Stimulated activated naive CD8-positive, alpha-beta T cell treated with anti-CD3 and anti-CD28 coated beads, Interleukin-15, amount 100 ng/mL, for 72 hours (primary cell): ENCODE data around the gene RNASEL.

Experiments
- ATAC-seq: fragments of 150-1000 bp; cut with Tn5 transposase; 2 replicates; pipeline ENCODE4 v1.10.0; 2021; ENCODE audit warnings: mild to moderate bottlenecking, moderate library complexity
- DNase-seq, 2 donors: peaks; one replicate each; pipeline ENCODE4 v3.0.0; 2021 to 2022
- H3K27ac Mint-ChIP-seq, 2 donors: one replicate each; pipeline ENCODE4 v1.8.0; 2022; ENCODE audit warnings: mild to moderate bottlenecking in 2 of 2, mixed read lengths in 2 of 2, moderate library complexity in 2 of 2
- H3K27me3 Mint-ChIP-seq: one replicate; pipeline ENCODE4 v1.8.0; 2022; ENCODE audit warnings: mixed read lengths
- H3K4me1 Mint-ChIP-seq: one replicate; pipeline ENCODE4 v1.8.0; 2022; ENCODE audit warnings: mild to moderate bottlenecking, mixed read lengths
- H3K4me3 Mint-ChIP-seq, 2 donors: one replicate each; pipeline ENCODE4 v1.8.0; 2022; ENCODE audit warnings: mild to moderate bottlenecking in 2 of 2, mixed read lengths in 2 of 2, moderate library complexity in 1 of 2
- H3K9me3 Mint-ChIP-seq, 2 donors: one replicate each; pipeline ENCODE4 v1.8.0; 2022; ENCODE audit warnings: mixed read lengths in 2 of 2

Gene RNASEL

GRCh38 chr1:182611787-182612186, 22.7 kb upstream of the RNASEL start:
- no peak overlapping the region for H3K27ac Mint-ChIP-seq
- H3K9me3 Mint-ChIP-seq, result no peaks in the 10 kb centered on the region
- ATAC-seq (no peak), DNase-seq (no peak)
- H3K4me1 Mint-ChIP-seq, result peaks cover 95% of the 10 kb centered on the region
- peaks cover 64% of the 10 kb centered on the region for H3K27me3 Mint-ChIP-seq
- peak overlapping the region in 1 of 2 donors; percentile 21 for H3K4me3 Mint-ChIP-seq

- H3K27ac Mint-ChIP-seq, result peak overlapping the region in 1 of 2 donors; percentile 63
- H3K4me3 Mint-ChIP-seq, result peak overlapping the region in 1 of 2 donors; percentile 68
- peaks cover 64% of the 10 kb centered on the region for H3K27me3 Mint-ChIP-seq
- no peak for ATAC-seq
- no peaks in the 10 kb centered on the region for H3K9me3 Mint-ChIP-seq
- no peak for DNase-seq
- peaks cover 94% of the 10 kb centered on the region for H3K4me1 Mint-ChIP-seq
Measured at GRCh38 chr1:182611326-182611725, 22.3 kb upstream of the RNASEL start.

- ATAC-seq (no peak), DNase-seq (no peak)
- H3K27me3 Mint-ChIP-seq, result peaks cover 64% of the 10 kb centered on the region
- H3K9me3 Mint-ChIP-seq, result no peaks in the 10 kb centered on the region
- peak overlapping the region; percentile 12 to 49 for H3K27ac Mint-ChIP-seq
- peaks cover 87% of the 10 kb centered on the region for H3K4me1 Mint-ChIP-seq
- H3K4me3 Mint-ChIP-seq, result peak overlapping the region in 1 of 2 donors; percentile 68
Measured at GRCh38 chr1:182610606-182611194, 21.6 kb upstream of the RNASEL start.

- Mint-ChIP-seq H3K4me3 (peak overlapping the region in 1 of 2 donors; percentile 68), H3K27me3 (peaks cover 61% of the 10 kb centered on the region)
- no peak for DNase-seq
Measured at GRCh38 chr1:182608845-182609610, 20.0 kb upstream of the RNASEL start.

DNA sequence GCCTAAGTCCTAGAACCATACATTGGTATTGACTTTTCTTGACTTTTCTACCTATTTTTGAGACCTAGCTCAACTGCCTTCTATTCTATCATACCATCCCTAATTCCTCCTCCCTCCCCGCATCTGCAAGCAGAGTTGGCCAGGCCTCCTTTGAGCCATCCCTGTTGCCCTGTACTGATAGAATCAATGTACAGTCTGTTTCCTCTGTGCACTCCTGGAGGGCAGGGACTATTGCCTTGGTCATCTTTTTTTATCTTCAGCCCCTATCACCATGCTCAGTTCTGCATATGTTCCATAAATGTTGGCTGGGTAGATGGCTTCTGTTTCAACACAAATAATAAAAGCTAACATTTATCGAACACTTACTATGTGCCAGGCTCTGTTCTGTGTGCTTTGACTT, 19.2 kb upstream of the RNASEL start:
- Mint-ChIP-seq H3K4me1 (peaks cover 74% of the 10 kb centered on the region), H3K4me3 (peak overlapping the region in 1 of 2 donors; percentile 7), H3K27ac (no peak overlapping the region), H3K9me3 (no peaks in the 10 kb centered on the region), H3K27me3 (peaks cover 53% of the 10 kb centered on the region)
- DNase-seq, result no peak
- ATAC-seq, result no peak

More at GRCh38 chr1:182608845-182609610, 20.0 kb upstream of the RNASEL start:
- peaks cover 81% of the 10 kb centered on the region for H3K4me1 Mint-ChIP-seq
- no peak for ATAC-seq
- H3K27ac Mint-ChIP-seq, result peak overlapping the region in 1 of 2 donors; percentile 64
- H3K9me3 Mint-ChIP-seq, result no peaks in the 10 kb centered on the region

DNA sequence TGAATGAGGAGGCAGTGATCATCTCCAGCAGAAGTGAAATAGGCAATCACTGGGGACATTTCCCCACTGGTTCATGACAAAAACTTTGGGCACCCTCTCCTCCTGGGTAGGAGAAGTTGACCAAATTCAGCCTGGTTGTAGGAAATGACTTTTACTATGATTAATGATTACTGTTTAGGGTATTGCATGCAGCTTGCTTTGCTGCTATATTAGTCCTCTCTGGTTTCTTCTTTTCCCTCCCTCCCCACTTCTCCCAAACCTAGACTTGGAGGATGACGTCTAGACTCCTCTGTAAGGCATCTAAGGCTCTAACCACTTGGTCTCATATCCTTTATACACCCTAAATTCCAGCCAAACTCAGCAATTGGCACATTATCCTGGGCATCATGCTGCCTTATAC, 18.5 kb upstream of the RNASEL start:
- no peak for ATAC-seq
- peaks cover 67% of the 10 kb centered on the region for H3K4me1 Mint-ChIP-seq
- peaks cover 46% of the 10 kb centered on the region for H3K27me3 Mint-ChIP-seq
- H3K4me3 Mint-ChIP-seq, result peak overlapping the region in 1 of 2 donors; percentile 57
- H3K9me3 Mint-ChIP-seq, result no peaks in the 10 kb centered on the region
- H3K27ac Mint-ChIP-seq, result no peak overlapping the region
- DNase-seq, result no peak

GRCh38 chr1:182604175-182605164, 15.4 kb upstream of the RNASEL start, which contains the start of gene RGS16:
RGS16 (minus strand) TSS chr1:182604389; CDS start chr1:182604259, 130 bp downstream.
- peak; percentile 95 to 96 for DNase-seq
- peak; percentile 91 for ATAC-seq
- H3K4me1 Mint-ChIP-seq, result peaks cover 36% of the 10 kb centered on the region
- H3K27ac Mint-ChIP-seq, result peak within 1 kb of the TSS; percentile 88 to 97
- H3K4me3 Mint-ChIP-seq, result peak within 1 kb of the TSS in 1 of 2 donors; percentile 45
- H3K27me3 Mint-ChIP-seq, result peaks cover 17% of the 10 kb centered on the region
- H3K9me3 Mint-ChIP-seq, result no peaks in the 10 kb centered on the region

DNA sequence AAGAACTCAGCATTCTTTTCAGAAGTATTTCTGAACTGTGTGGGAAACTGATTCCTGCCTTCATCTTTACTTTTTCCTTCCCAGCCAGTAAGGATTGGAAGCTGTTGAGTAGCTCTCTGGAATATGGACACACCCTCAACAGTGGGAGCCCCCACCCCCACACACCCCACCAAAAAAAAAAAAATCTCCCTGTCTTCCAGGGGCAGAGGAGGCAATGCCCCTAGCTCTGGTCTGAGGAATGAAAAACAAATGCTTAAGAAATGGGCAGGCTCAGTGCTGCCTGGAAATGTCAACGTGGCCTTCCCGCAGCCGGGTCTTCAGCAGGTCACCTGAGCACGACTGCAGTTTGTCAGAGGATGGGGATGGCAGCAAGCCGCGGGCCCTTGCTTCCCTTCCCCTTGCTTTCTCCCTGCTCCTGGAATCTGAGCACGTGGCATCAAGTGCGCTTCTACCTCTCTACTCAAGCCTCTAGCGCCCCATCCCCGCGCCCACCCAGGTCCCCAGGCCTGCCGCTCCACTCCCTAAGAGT, 14.7 kb upstream of the RNASEL start:
- ATAC-seq, result peak; percentile 10

GRCh38 chr1:182602935-182603645, 14.0 kb upstream of the RNASEL start:
- H3K9me3 Mint-ChIP-seq, result no peaks in the 10 kb centered on the region
- H3K27ac Mint-ChIP-seq, result peak overlapping the region; percentile 88 to 97
- no peak for DNase-seq
- peaks cover 4% of the 10 kb centered on the region for H3K27me3 Mint-ChIP-seq
- H3K4me1 Mint-ChIP-seq, result peaks cover 24% of the 10 kb centered on the region
- H3K4me3 Mint-ChIP-seq, result no peak overlapping the region
- peak; percentile 32 for ATAC-seq

More for the DNA sequence above, 14.7 kb upstream of the RNASEL start:
- peak overlapping the region; percentile 88 to 97 for H3K27ac Mint-ChIP-seq
- H3K4me3 Mint-ChIP-seq, result no peak overlapping the region
- DNase-seq, result peak in 1 of 2 donors; percentile 26
- H3K9me3 Mint-ChIP-seq, result no peaks in the 10 kb centered on the region
- H3K27me3 Mint-ChIP-seq, result peaks cover 10% of the 10 kb centered on the region
- peaks cover 29% of the 10 kb centered on the region for H3K4me1 Mint-ChIP-seq

DNA sequence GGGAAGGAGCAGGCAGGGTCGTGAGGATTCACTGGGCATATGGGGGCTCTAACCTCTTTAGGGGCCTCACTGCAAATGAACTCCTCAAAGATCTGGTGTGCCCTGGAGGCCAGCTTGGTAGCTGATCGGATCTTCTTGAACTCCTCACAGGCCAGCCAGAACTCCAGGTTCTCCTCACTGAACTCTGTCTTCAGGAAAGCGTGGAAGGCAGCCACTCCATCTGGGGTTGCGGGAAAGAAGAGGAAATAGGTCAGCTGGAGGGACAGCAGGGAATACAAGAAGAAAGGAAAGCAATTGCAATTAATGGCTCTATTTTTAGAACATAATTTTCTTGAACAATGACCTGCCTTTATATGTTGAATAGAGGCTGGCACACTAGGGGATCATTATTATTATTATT, 12.9 kb upstream of the RNASEL start:
- ATAC-seq, result no peak
- Mint-ChIP-seq H3K4me1 (peaks cover 18% of the 10 kb centered on the region), H3K27me3 (no peaks in the 10 kb centered on the region), H3K4me3 (no peak overlapping the region), H3K27ac (no peak overlapping the region), H3K9me3 (no peaks in the 10 kb centered on the region)
- no peak for DNase-seq

GRCh38 chr1:182601416-182601786, 12.3 kb upstream of the RNASEL start:
- H3K9me3 Mint-ChIP-seq, result no peaks in the 10 kb centered on the region
- H3K27ac Mint-ChIP-seq, result no peak overlapping the region
- ATAC-seq, result no peak
- peaks cover 15% of the 10 kb centered on the region for H3K4me1 Mint-ChIP-seq
- peak; percentile 63 to 72 for DNase-seq
- no peak overlapping the region for H3K4me3 Mint-ChIP-seq
- H3K27me3 Mint-ChIP-seq, result no peaks in the 10 kb centered on the region

DNA sequence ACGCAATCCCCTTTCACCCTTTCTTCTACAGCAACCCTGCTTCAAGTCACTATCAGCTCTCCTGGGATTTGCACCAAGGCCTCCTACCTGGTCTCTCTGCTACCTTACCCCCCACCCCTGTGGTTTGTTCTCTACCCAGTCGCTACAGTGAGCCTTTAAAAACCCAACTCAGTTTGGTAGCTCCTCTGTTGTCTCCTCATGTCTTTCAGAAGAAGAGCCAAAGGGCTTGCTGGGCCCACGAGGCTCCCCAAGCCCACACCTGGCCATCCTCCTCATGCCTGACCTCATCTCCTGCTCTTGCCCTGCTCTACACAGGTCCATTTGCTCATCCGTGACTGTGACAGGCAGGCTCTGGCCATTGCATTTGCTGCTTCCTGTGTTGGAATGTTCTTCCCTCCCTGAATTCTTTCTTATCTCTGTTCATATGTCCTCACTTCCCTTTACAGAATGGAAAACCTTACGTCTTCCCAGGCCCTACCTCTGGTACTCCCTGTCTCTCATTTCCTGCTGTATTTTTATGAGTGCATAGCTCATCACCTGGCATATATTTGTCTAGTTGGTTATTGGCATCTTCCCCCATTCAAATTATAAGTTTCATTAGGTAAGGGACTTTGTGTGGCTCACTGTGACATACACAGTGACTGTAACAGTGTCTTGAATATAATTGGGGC, 11.8 kb upstream of the RNASEL start:
- H3K27ac Mint-ChIP-seq, result no peak overlapping the region
- H3K9me3 Mint-ChIP-seq, result no peaks in the 10 kb centered on the region
- peaks cover 20% of the 10 kb centered on the region for H3K4me1 Mint-ChIP-seq
- DNase-seq (no peak), ATAC-seq (no peak)
- no peaks in the 10 kb centered on the region for H3K27me3 Mint-ChIP-seq
- H3K4me3 Mint-ChIP-seq, result no peak overlapping the region

DNA sequence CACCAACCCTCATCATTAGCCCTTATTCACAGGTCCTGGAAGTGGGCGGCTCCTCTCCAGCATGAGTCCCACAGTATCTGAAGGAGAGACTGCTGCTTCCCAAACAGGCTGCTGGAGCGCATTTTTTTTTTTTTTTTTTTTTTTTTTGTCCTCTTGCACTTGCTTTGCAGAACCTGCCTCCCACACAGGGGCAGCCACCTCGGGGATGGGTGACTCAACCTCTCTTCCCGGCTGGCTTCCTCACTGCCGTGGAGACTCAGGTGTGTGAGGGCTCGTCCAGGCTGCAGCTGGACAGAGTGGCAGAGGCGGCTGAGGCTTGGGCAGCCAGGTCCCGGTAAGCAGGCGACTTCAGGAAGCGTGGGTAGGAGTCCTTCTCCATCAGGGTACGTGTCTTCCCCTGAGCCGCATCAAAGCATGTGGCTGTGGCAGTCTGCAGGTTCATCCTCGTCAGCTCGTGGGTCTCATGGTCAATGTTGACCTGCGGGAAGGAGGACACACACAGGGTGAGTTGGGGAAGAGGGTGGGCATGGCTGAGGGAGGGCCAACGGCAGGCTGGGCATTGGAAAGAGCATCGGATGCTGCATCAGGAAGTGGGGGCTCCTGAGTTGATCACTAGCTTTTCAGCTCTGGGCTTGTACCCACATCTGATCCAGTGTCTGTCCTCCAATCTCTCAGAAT, 11.1 kb upstream of the RNASEL start:
- Mint-ChIP-seq H3K4me1 (peaks cover 20% of the 10 kb centered on the region), H3K9me3 (no peaks in the 10 kb centered on the region), H3K27ac (no peak overlapping the region), H3K4me3 (no peak overlapping the region), H3K27me3 (no peaks in the 10 kb centered on the region)
- DNase-seq (no peak), ATAC-seq (no peak)

DNA sequence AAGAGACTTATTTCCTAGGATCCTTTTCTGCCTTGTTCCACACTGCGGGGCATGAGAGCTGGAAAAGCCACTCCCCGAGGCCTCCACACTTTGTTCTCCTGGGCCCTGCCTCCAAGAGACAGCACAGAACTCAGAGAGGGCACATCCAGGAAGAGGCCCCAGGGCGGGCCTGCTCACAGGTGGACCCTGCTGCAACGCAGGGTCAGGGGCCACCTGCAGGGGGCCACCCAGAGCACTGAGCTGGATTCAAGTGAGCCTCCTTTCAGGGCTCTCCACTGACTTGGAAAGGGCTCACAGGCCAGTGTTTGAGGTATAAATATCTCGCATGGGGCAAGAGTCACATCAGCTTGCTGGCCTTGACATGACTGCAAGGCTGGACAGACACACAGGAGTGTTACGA, 10.3 kb upstream of the RNASEL start:
- peaks cover 16% of the 10 kb centered on the region for H3K4me1 Mint-ChIP-seq
- no peaks in the 10 kb centered on the region for H3K27me3 Mint-ChIP-seq
- H3K27ac Mint-ChIP-seq, result peak overlapping the region in 1 of 2 donors; percentile 85
- ATAC-seq (peak; percentile 37), DNase-seq (peak; percentile 44 to 58)
- H3K4me3 Mint-ChIP-seq, result peak overlapping the region in 1 of 2 donors; percentile 47
- H3K9me3 Mint-ChIP-seq, result no peaks in the 10 kb centered on the region
